ENCODE data around the gene IER5.
"Not testable (repeated sequence)": the region's sequence is repeated elsewhere in the genome, so short reads cannot be mapped to it uniquely, and the experiment has no call there.

Gene IER5

GRCh38 chr1:181060947-181061346 is 27.6 kb upstream of the IER5 start:
- not testable (repeated sequence) for H3K4me3 ChIP-seq (ENCODE audit: low read length); H3K27ac ChIP-seq (ENCODE audit: low read length); H3K36me3 ChIP-seq (ENCODE audit: insufficient read depth, low read depth, low read length); H3K27me3 ChIP-seq (ENCODE audit: insufficient read depth, low read length); H3K9ac ChIP-seq (ENCODE audit: low read depth, low read length); H3K4me1 ChIP-seq (ENCODE audit: insufficient read depth, low read length); H3K9me3 ChIP-seq (ENCODE audit: insufficient read depth, low read depth, low read length)

- Histone ChIP-seq H3K9me3 (ENCODE audit: insufficient read depth, low read depth, low read length) (no peaks in the 10 kb centered on the region), H3K27me3 (ENCODE audit: insufficient read depth, low read length) (no peaks in the 10 kb centered on the region), H3K9ac (ENCODE audit: low read depth, low read length) (no peak overlapping the region), H3K4me1 (ENCODE audit: insufficient read depth, low read length) (peaks cover 13% of the 10 kb centered on the region; the same call in 1 of the 2 replicates), H3K4me3 (ENCODE audit: low read length) (no peak overlapping the region), H3K36me3 (ENCODE audit: insufficient read depth, low read depth, low read length) (no peaks in the 10 kb centered on the region), H3K27ac (ENCODE audit: low read length) (no peak overlapping the region)
These were observed 27.0 kb upstream of the IER5 start for GRCh38 chr1:181061487-181061886.

GRCh38 chr1:181061891-181062835 is 26.3 kb upstream of the IER5 start:
- H3K27me3 ChIP-seq (ENCODE audit: insufficient read depth, low read length), result no peaks in the 10 kb centered on the region
- H3K9me3 ChIP-seq (ENCODE audit: insufficient read depth, low read depth, low read length), result no peaks in the 10 kb centered on the region
- no peak overlapping the region for H3K4me3 ChIP-seq (ENCODE audit: low read length)
- no peaks in the 10 kb centered on the region for H3K36me3 ChIP-seq (ENCODE audit: insufficient read depth, low read depth, low read length)
- H3K4me1 ChIP-seq (ENCODE audit: insufficient read depth, low read length), result peaks cover 13% of the 10 kb centered on the region; the same call in 1 of the 2 replicates
- no peak overlapping the region for H3K9ac ChIP-seq (ENCODE audit: low read depth, low read length)
- H3K27ac ChIP-seq (ENCODE audit: low read length), result no peak overlapping the region

- H3K4me1 ChIP-seq (ENCODE audit: insufficient read depth, low read length), result peaks cover 13% of the 10 kb centered on the region; the same call in 1 of the 2 replicates
- no peak overlapping the region for H3K27ac ChIP-seq (ENCODE audit: low read length)
- no peaks in the 10 kb centered on the region for H3K36me3 ChIP-seq (ENCODE audit: insufficient read depth, low read depth, low read length)
- H3K9me3 ChIP-seq (ENCODE audit: insufficient read depth, low read depth, low read length), result no peaks in the 10 kb centered on the region
- no peaks in the 10 kb centered on the region for H3K27me3 ChIP-seq (ENCODE audit: insufficient read depth, low read length)
- H3K9ac ChIP-seq (ENCODE audit: low read depth, low read length), result no peak overlapping the region
- H3K4me3 ChIP-seq (ENCODE audit: low read length), result no peak overlapping the region
These were observed 25.6 kb upstream of the IER5 start for GRCh38 chr1:181062836-181063428.

- no peak overlapping the region for H3K4me3 ChIP-seq (ENCODE audit: low read length)
- no peaks in the 10 kb centered on the region for H3K9me3 ChIP-seq (ENCODE audit: insufficient read depth, low read depth, low read length)
- peaks cover 13% of the 10 kb centered on the region; the same call in 1 of the 2 replicates for H3K4me1 ChIP-seq (ENCODE audit: insufficient read depth, low read length)
- no peak overlapping the region for H3K9ac ChIP-seq (ENCODE audit: low read depth, low read length)
- H3K27ac ChIP-seq (ENCODE audit: low read length), result no peak overlapping the region
- no peaks in the 10 kb centered on the region for H3K27me3 ChIP-seq (ENCODE audit: insufficient read depth, low read length)
- H3K36me3 ChIP-seq (ENCODE audit: insufficient read depth, low read depth, low read length), result no peaks in the 10 kb centered on the region
These were observed 24.4 kb upstream of the IER5 start for GRCh38 chr1:181064011-181064623.

- Histone ChIP-seq H3K36me3 (ENCODE audit: insufficient read depth, low read depth, low read length) (no peaks in the 10 kb centered on the region), H3K27ac (ENCODE audit: low read length) (no peak overlapping the region), H3K27me3 (ENCODE audit: insufficient read depth, low read length) (no peaks in the 10 kb centered on the region), H3K4me3 (ENCODE audit: low read length) (no peak overlapping the region), H3K9ac (ENCODE audit: low read depth, low read length) (no peak overlapping the region), H3K9me3 (ENCODE audit: insufficient read depth, low read depth, low read length) (no peaks in the 10 kb centered on the region), H3K4me1 (ENCODE audit: insufficient read depth, low read length) (peaks cover 13% of the 10 kb centered on the region; the same call in 1 of the 2 replicates)
These were observed 23.8 kb upstream of the IER5 start for GRCh38 chr1:181064702-181065101.

- peaks cover 17% of the 10 kb centered on the region for H3K4me1 ChIP-seq (ENCODE audit: insufficient read depth, low read length)
- H3K9me3 ChIP-seq (ENCODE audit: insufficient read depth, low read depth, low read length), result no peaks in the 10 kb centered on the region
- H3K36me3 ChIP-seq (ENCODE audit: insufficient read depth, low read depth, low read length), result no peaks in the 10 kb centered on the region
- no peak overlapping the region for H3K9ac ChIP-seq (ENCODE audit: low read depth, low read length)
- H3K27ac ChIP-seq (ENCODE audit: low read length), result no peak overlapping the region
- no peaks in the 10 kb centered on the region for H3K27me3 ChIP-seq (ENCODE audit: insufficient read depth, low read length)
- no peak overlapping the region for H3K4me3 ChIP-seq (ENCODE audit: low read length)
These were observed 14.9 kb upstream of the IER5 start for GRCh38 chr1:181073638-181074037.

- H3K4me3 ChIP-seq (ENCODE audit: low read length), result no peak overlapping the region
- H3K4me1 ChIP-seq (ENCODE audit: insufficient read depth, low read length), result peaks cover 17% of the 10 kb centered on the region
- H3K36me3 ChIP-seq (ENCODE audit: insufficient read depth, low read depth, low read length), result no peaks in the 10 kb centered on the region
- H3K27ac ChIP-seq (ENCODE audit: low read length), result no peak overlapping the region
- H3K27me3 ChIP-seq (ENCODE audit: insufficient read depth, low read length), result no peaks in the 10 kb centered on the region
- no peaks in the 10 kb centered on the region for H3K9me3 ChIP-seq (ENCODE audit: insufficient read depth, low read depth, low read length)
- no peak overlapping the region for H3K9ac ChIP-seq (ENCODE audit: low read depth, low read length)
These were observed 12.6 kb upstream of the IER5 start for GRCh38 chr1:181075766-181076350.

- no peaks in the 10 kb centered on the region for H3K9me3 ChIP-seq (ENCODE audit: insufficient read depth, low read depth, low read length)
- H3K4me3 ChIP-seq (ENCODE audit: low read length), result no peak overlapping the region
- no peak overlapping the region for H3K27ac ChIP-seq (ENCODE audit: low read length)
- no peaks in the 10 kb centered on the region for H3K36me3 ChIP-seq (ENCODE audit: insufficient read depth, low read depth, low read length)
- no peak overlapping the region for H3K9ac ChIP-seq (ENCODE audit: low read depth, low read length)
- H3K27me3 ChIP-seq (ENCODE audit: insufficient read depth, low read length), result no peaks in the 10 kb centered on the region
- H3K4me1 ChIP-seq (ENCODE audit: insufficient read depth, low read length), result peaks cover 17% of the 10 kb centered on the region
These were observed 11.6 kb upstream of the IER5 start for GRCh38 chr1:181076852-181077251.

GRCh38 chr1:181077576-181078242 is 10.8 kb upstream of the IER5 start:
- H3K36me3 ChIP-seq (ENCODE audit: insufficient read depth, low read depth, low read length), result no peaks in the 10 kb centered on the region
- H3K9me3 ChIP-seq (ENCODE audit: insufficient read depth, low read depth, low read length), result no peaks in the 10 kb centered on the region
- H3K4me1 ChIP-seq (ENCODE audit: insufficient read depth, low read length), result peaks cover 17% of the 10 kb centered on the region
- H3K9ac ChIP-seq (ENCODE audit: low read depth, low read length), result no peak overlapping the region
- no peaks in the 10 kb centered on the region for H3K27me3 ChIP-seq (ENCODE audit: insufficient read depth, low read length)
- H3K27ac ChIP-seq (ENCODE audit: low read length), result no peak overlapping the region
- no peak overlapping the region for H3K4me3 ChIP-seq (ENCODE audit: low read length)

GRCh38 chr1:181079382-181079781 is 9.1 kb upstream of the IER5 start:
- Histone ChIP-seq H3K4me3 (ENCODE audit: low read length) (no peak overlapping the region), H3K27ac (ENCODE audit: low read length) (no peak overlapping the region), H3K27me3 (ENCODE audit: insufficient read depth, low read length) (no peaks in the 10 kb centered on the region), H3K9ac (ENCODE audit: low read depth, low read length) (no peak overlapping the region), H3K36me3 (ENCODE audit: insufficient read depth, low read depth, low read length) (no peaks in the 10 kb centered on the region), H3K4me1 (ENCODE audit: insufficient read depth, low read length) (peaks cover 17% of the 10 kb centered on the region), H3K9me3 (ENCODE audit: insufficient read depth, low read depth, low read length) (no peaks in the 10 kb centered on the region)

All from iPS-20b (cell line).